Stimulated activated CD8-positive, alpha-beta memory T cell treated with anti-CD3 and anti-CD28 coated beads, Interleukin-7, amount 100 ng/mL, for 24 hours (primary cell): Measurements from ENCODE around the gene CALCA.

Source experiments
- DNase-seq: peaks from one replicate; pipeline ENCODE4 v3.0.0-alpha.2; 2020; ENCODE audit warnings: low read depth

CALCA gene

DNA sequence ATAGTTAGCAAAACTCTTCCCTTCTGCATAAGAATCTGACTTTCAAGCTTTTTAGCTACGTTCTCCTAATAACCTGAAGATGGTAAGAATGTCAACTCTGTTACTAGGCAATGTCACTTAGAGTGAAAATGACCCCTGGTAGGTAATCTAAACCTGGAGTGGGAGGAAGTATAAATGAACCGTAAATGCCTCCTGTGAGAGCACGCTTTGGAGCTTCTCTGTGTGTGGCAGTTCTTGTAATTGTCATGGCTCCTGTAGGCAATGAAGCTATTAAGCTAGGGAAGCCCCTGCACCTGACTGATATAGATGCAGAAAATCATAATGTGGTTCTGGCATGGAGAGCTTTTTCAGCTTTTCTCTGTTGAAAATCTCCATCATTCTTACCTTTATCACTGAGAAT lies 29.4 kb downstream of the CALCA start:
- DNase-seq, result no peak

- DNase-seq, result no peak
Measured at GRCh38 chr11:14938936-14939335, 33.2 kb downstream of the CALCA start.

DNA sequence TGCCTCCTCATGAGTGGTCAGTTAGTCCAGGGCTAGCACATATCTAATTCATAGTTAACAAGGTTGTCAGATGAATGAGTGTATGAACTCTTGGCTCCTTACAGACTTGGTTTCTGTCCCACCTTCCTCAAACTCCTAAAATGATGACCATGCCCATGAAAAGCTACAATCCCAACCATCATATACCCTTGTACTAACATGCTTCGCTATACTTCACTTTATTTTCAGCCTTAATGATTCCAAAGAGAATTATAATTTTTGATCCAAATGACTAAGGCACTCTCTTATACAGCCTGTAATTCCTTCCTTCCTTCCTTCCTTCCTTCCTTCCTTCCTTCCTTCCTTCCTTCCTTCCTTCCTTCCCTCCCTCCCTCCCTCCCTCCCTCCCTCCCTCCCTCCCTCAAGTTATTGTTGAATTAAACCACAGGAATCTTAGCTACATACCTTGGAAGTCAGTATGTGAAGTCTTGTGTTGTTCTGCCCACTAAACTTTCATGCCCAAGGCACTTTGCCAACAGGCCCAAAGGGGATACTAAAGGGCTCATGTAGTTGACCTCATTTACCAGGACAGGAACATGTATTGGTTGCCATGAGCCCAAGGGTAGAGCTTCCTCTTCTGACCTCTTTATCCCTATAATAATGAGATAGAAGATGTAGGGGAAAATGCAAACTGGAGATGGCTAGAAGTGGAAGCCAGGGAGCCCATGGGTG lies 37.4 kb downstream of the CALCA start:
- DNase-seq, result no peak

GRCh38 chr11:14932447-14932846 lies 39.7 kb downstream of the CALCA start:
- DNase-seq, result no peak

DNA sequence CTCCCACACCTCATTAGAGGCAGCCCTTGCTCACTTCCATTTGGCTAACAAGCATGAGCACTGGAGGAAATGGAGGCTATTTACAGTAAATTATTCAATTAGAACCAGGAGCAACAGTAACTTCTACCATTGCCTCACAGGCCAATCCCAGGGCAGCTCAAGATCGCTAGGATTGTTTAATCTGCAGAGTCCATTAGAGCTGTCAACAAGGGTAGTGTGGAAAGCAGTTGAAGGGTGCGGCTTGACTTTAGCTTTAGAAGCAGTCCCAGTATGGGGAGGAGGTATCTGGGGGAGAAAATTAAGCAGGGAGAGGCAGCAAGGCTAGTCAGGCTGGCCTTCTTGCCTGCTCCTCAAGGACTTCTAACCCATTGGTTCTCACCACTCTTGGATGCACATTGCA lies 41.8 kb downstream of the CALCA start:
- no peak for DNase-seq

DNA sequence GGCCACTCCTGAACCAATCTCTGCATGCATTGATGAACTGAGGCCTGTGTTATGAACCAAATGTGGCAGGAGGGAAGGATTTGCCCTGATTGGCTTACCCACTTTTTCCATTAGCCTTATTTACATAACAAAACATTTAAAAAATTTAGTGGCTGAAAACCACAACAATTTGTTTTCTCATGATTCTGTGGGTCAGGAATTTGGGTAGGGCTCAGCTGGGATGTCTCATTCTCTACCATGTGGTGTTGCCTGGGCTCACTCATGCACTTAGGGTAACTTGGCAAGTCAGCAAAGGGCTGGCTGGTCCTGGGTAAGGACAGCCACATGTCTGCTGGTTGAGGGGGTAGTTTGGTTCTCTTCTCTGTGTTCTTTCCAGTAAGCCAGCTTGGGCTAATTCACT lies 45.0 kb downstream of the CALCA start:
- DNase-seq, result no peak

GRCh38 chr11:14924318-14924717 lies 47.8 kb downstream of the CALCA start:
- no peak for DNase-seq
